Peyer's patch (tissue), 4 donors: ENCODE results near the gene NCOA3. TPM values are rescaled to one million over a fixed set of nuclear protein-coding genes. Genes with fewer than 3 reads are reported as not detected.

Experiments
- DNase-seq, 3 donors: peaks; one replicate each; pipeline ENCODE4 v3.0.0-alpha.2; 2017 to 2019
- H3K27ac ChIP-seq, 4 donors: fragments of 200-600 bp; sonication (generic); one replicate each; pipeline ENCODE4 v1.5.1; 2016 to 2019
- H3K27me3 ChIP-seq, 2 donors: fragments of 200-600 bp; sonication (generic); one replicate each; pipeline ENCODE4 v1.5.1; 2019
- H3K36me3 ChIP-seq, 3 donors: fragments of 200-600 bp; sonication (generic); one replicate each; pipeline ENCODE4 v1.5.1; 2016 to 2019
- H3K4me1 ChIP-seq, 4 donors: fragments of 200-600 bp; sonication (generic); one replicate each; pipeline ENCODE4 v1.5.1; 2016 to 2019
- H3K4me3 ChIP-seq, 4 donors: fragments of 200-600 bp; sonication (generic); 1 replicate in 3 of 4; 2 replicates in 1 of 4; pipeline ENCODE4 v1.5.1; 2016 to 2019; ENCODE audit warnings: mild to moderate bottlenecking in 1 of 4
- H3K9me3 ChIP-seq, 4 donors: fragments of 200-600 bp; sonication (generic); one replicate each; pipeline ENCODE4 v1.5.1; 2016 to 2019; ENCODE audit warnings: mild to moderate bottlenecking in 1 of 4
- POLR2A ChIP-seq, 2 donors: fragments of 450-650 bp; IDR thresholded peaks; one replicate each; pipeline ENCODE4 v1.5.1; 2017; ENCODE audit warnings: antibody characterized with exemption in 2 of 2, mild to moderate bottlenecking in 2 of 2, moderate library complexity in 2 of 2
- total RNA-seq, 4 donors: library from RNA; depleted of rRNA; stranded (reverse); fragments of >200 nt; gene quantifications; one replicate each; pipeline ENCODE4 v1.1.0, GENCODE V29; 2016
- TF ChIP-seq, protein P1 (sequence below), 6 experiments: fragments of 450-650 bp in 4 of 6; fragments of 200-600 bp in 2 of 6; sonication (generic) in 1 of 6; IDR thresholded peaks; one replicate each; pipeline ENCODE4 v1.5.1; 2017 to 2019; ENCODE audit warnings: antibody characterized with exemption in 6 of 6, mild to moderate bottlenecking in 3 of 6, moderate library complexity in 1 of 6

The NCOA3 gene
- total RNA-seq, 4 donors from 2014 or later: 17.9 to 99.9 (median 26.6) TPM

- peaks cover 0 to 8% (median 0%) of the 10 kb centered on the region in 3 donors for H3K36me3 ChIP-seq
- H3K27ac ChIP-seq: no peak overlapping the region
Observed at GRCh38 chr20:47687095-47687987, 185.7 kb downstream of the NCOA3 start.

DNA sequence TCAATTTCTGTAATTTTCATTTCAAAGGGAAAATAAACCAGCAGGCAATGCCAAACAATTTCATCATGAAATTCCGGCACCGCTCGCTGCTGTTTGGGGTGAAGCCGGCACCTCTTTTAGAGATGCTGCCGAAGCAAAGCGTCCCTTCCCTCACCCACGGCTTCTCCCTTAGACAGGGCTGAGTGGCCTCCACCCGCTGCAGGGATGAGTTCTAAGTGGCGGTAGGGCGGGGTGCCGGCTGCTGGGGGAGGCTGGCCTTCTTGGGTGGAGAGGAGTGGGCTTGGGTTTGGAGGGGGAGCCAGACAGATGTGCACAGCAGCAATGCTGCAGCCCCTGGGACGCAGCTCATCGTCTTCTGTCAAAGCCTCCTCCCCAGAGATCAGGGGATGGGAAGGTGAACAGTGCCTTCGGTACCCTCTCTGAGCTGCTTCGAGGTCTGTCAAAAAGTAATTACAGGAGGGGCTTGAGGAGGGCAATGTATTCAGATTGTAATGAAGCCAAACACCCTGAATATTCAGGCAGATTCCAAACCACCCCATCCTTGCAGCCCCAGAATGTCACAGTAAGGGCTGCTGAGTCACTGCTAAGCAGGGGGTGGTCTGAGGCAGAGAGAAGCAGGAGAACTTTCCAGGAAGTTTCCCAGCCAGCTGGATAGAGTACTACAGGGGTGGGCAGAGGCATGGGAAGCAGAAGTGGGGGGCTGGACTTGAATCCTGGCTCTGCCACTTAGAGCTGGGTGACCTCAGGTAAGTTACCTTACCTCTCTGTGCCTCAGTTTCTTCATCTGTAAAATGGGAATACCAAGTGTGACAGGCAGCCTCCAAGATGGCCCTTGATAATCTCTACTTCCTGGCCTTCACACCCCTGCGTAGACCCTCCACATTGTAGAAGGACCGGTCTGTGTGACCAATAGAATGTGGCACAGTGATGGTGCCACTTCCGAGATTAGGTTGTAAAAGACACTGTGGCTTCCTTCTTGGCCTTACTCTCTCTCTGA lies 187.0 kb downstream of the NCOA3 start:
- Histone ChIP-seq H3K27me3 (no peaks in the 10 kb centered on the region), H3K9me3 (peaks cover 0 to 9% (median 0%) of the 10 kb centered on the region in 4 donors), H3K4me3 (no peak overlapping the region), H3K4me1 (no peaks in the 10 kb centered on the region), H3K27ac (no peak overlapping the region), H3K36me3 (peaks cover 0 to 8% (median 0%) of the 10 kb centered on the region in 3 donors)
- DNase-seq: no peak
- TF ChIP-seq POLR2A (IDR thresholded peaks at IDR 0.05): no peak
- TF ChIP-seq, protein P1, sequence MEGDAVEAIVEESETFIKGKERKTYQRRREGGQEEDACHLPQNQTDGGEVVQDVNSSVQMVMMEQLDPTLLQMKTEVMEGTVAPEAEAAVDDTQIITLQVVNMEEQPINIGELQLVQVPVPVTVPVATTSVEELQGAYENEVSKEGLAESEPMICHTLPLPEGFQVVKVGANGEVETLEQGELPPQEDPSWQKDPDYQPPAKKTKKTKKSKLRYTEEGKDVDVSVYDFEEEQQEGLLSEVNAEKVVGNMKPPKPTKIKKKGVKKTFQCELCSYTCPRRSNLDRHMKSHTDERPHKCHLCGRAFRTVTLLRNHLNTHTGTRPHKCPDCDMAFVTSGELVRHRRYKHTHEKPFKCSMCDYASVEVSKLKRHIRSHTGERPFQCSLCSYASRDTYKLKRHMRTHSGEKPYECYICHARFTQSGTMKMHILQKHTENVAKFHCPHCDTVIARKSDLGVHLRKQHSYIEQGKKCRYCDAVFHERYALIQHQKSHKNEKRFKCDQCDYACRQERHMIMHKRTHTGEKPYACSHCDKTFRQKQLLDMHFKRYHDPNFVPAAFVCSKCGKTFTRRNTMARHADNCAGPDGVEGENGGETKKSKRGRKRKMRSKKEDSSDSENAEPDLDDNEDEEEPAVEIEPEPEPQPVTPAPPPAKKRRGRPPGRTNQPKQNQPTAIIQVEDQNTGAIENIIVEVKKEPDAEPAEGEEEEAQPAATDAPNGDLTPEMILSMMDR (IDR thresholded peaks at IDR 0.05): no peak

More at GRCh38 chr20:47687095-47687987, 185.7 kb downstream of the NCOA3 start:
- Histone ChIP-seq H3K27me3 (no peaks in the 10 kb centered on the region), H3K4me3 (no peak overlapping the region), H3K4me1 (peaks cover 0 to 6% (median 0%) of the 10 kb centered on the region in 4 donors), H3K9me3 (peaks cover 0 to 5% (median 0%) of the 10 kb centered on the region in 4 donors)
- no peak for DNase-seq
- TF ChIP-seq, protein P1 (IDR thresholded peaks at IDR 0.05): no peak
- no peak for TF ChIP-seq POLR2A (IDR thresholded peaks at IDR 0.05)

DNA sequence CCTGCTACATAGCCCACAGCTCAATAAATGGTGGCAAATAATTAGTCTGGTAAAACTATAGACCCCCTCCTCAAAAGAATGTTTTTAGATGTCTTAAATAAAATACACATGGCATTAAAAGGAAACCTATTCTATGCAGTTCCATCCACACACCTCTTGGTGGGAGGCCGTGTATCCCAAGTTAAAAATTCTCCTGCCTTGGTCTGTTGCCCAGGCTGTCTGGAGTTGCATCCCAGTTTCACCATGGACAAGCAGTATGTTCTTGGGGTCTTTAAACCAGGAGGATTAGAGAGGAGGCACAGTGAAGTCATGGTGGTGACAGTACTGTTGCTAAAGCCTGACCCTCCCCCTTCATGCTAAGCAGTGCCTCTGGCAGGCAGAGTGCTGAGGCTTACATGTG lies 188.0 kb downstream of the NCOA3 start:
- Histone ChIP-seq H3K36me3 (peaks cover 0 to 8% (median 0%) of the 10 kb centered on the region in 3 donors), H3K4me1 (no peaks in the 10 kb centered on the region), H3K9me3 (peaks cover 0 to 9% (median 0%) of the 10 kb centered on the region in 4 donors), H3K4me3 (no peak overlapping the region), H3K27ac (no peak overlapping the region), H3K27me3 (no peaks in the 10 kb centered on the region)
- no peak for TF ChIP-seq POLR2A (IDR thresholded peaks at IDR 0.05)
- TF ChIP-seq, protein P1 (IDR thresholded peaks at IDR 0.05): no peak
- DNase-seq: no peak

DNA sequence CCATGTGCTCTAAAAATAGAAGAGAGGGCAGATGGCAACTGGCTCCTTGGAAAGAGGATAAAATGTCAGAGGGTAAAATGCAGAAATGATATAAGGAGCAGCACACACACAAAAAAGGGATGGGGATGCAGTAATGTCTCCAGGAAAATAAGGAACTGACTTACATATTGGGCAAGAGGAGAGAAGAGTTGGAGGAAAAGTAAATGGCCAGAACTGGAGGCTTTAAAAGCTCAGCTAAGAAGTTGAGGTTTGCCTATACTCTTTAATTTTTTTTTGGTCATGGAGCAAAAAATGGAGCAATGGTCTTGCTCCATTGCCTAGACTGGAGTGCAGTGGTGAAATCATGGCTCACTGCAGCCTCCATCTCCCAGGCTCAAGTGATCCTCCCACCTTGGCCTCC lies 189.9 kb downstream of the NCOA3 start:
- H3K27ac ChIP-seq: no peak overlapping the region
- H3K36me3 ChIP-seq: peaks cover 0 to 8% (median 0%) of the 10 kb centered on the region in 3 donors
- no peak overlapping the region for H3K4me3 ChIP-seq
- no peaks in the 10 kb centered on the region for H3K27me3 ChIP-seq
- TF ChIP-seq, protein P1 (IDR thresholded peaks at IDR 0.05): no peak
- no peak for TF ChIP-seq POLR2A (IDR thresholded peaks at IDR 0.05)
- H3K4me1 ChIP-seq: no peaks in the 10 kb centered on the region
- H3K9me3 ChIP-seq: peaks cover 0 to 9% (median 0%) of the 10 kb centered on the region in 4 donors
- no peak for DNase-seq
